ENCODE results near the gene TAOK1. TPM values are rescaled to one million over a fixed set of nuclear protein-coding genes. Genes with fewer than 3 reads are reported as not detected.

Gene TAOK1
- polyA plus RNA-seq, 2 of the 4 experiments (the other 2 are of a cell fraction): 18.2 to 46.7 TPM

GRCh38 chr17:29582772-29583171 lies 192.6 kb downstream of the TAOK1 start:
- FAIRE-seq: no peak
- no peak overlapping the region for H3K27ac ChIP-seq
- no peak for ATAC-seq
- DNase-seq (ENCODE audit: low read depth in 1 of 2, low spot score in 1 of 2): no peak
- CTCF ChIA-PET: interaction anchor here (0.6 to 24.0 kb wide), 11 partner anchors 10 to 512 kb away, joined by 3 to 474 read pairs (median 36); partner anchors contain the start of genes ABHD15, ANKRD13B, CORO6 and TP53I13
- no peaks in the 10 kb centered on the region for H3K9me3 ChIP-seq
- WGBS (ENCODE audit: missing lambda C conversion rate): 94% methylated on average over 9 of the region's 13 CpGs
- H3K4me2 ChIP-seq: no peak overlapping the region
- TF ChIP-seq FOSB (CRISPR knock-in tag; IDR thresholded peaks at IDR 0.05) (no peak), ZNF302 (CRISPR knock-in tag; IDR thresholded peaks at IDR 0.05) (no peak), KDM1A (IDR thresholded peaks at IDR 0.05; ENCODE audit: low read depth) (no peak), EP300 (IDR thresholded peaks at IDR 0.05) (no peak), E2F6 (IDR thresholded peaks at IDR 0.05; ENCODE audit: borderline replicate concordance, low read depth) (no peak), PHF8 (IDR thresholded peaks at IDR 0.05; ENCODE audit: borderline replicate concordance, low read depth) (no peak), REST (IDR thresholded peaks at IDR 0.05) (no peak), CEBPB (IDR thresholded peaks at IDR 0.05) (no peak)
- peaks cover 42% of the 10 kb centered on the region for H3K4me1 ChIP-seq
- POLR2A ChIA-PET: no interaction called here
- H3K4me3 ChIP-seq: no peak overlapping the region

- H3K4me2 ChIP-seq: no peak overlapping the region
- DNase-seq (ENCODE audit: low read depth in 1 of 2, low spot score in 1 of 2) (no peak), FAIRE-seq (no peak), ATAC-seq (no peak)
- POLR2A ChIA-PET: interaction anchor here (1.0 kb wide), 1 partner anchor 8 kb away, joined by 3 read pairs; no protein-coding TSS in a partner anchor
- no peak overlapping the region for H3K4me3 ChIP-seq
- peaks cover 48% of the 10 kb centered on the region for H3K4me1 ChIP-seq
- no peak overlapping the region; a peak in 1 of 6 replicates for H3K27ac ChIP-seq
- H3K9me3 ChIP-seq: no peaks in the 10 kb centered on the region
- CTCF ChIA-PET: interaction anchor here (1.0 to 24.0 kb wide), 6 partner anchors 9 to 348 kb away, joined by 4 to 474 read pairs (median 210); partner anchors contain the start of genes ABHD15, ANKRD13B, CORO6 and TP53I13
- TF ChIP-seq JUN (IDR thresholded peaks at IDR 0.05) (no peak), HOXB13 (CRISPR knock-in tag; IDR thresholded peaks at IDR 0.05; ENCODE audit: low read depth) (no peak), ATOH8 (CRISPR knock-in tag; IDR thresholded peaks at IDR 0.05; ENCODE audit: low read depth) (no peak), RFX5 (IDR thresholded peaks at IDR 0.05) (no peak), FOSL2 (IDR thresholded peaks at IDR 0.05) (no peak), FOSL2 (CRISPR knock-in tag; IDR thresholded peaks at IDR 0.05) (no peak), SMC3 (IDR thresholded peaks at IDR 0.05) (no peak), ZC3H11A (IDR thresholded peaks at IDR 0.05) (no peak), USF2 (IDR thresholded peaks at IDR 0.05) (no peak), ESRRA (IDR thresholded peaks at IDR 0.05; ENCODE audit: borderline replicate concordance, low read length) (no peak), BCL3 (IDR thresholded peaks at IDR 0.05) (no peak), JUNB (IDR thresholded peaks at IDR 0.05) (no peak), TP53 (CRISPR knock-in tag; IDR thresholded peaks at IDR 0.05) (no peak), ZSCAN20 (CRISPR knock-in tag; IDR thresholded peaks at IDR 0.05) (no peak), MAZ (IDR thresholded peaks at IDR 0.05; ENCODE audit: borderline replicate concordance, low read depth, low read length) (no peak), CBX8 (IDR thresholded peaks at IDR 0.05) (no peak), HOXB5 (CRISPR knock-in tag; IDR thresholded peaks at IDR 0.05) (no peak), HOXA7 (CRISPR knock-in tag; IDR thresholded peaks at IDR 0.05) (no peak)
- WGBS (ENCODE audit: missing lambda C conversion rate): 92% methylated on average over 16 of the region's 16 CpGs
These were observed 193.4 kb downstream of the TAOK1 start for GRCh38 chr17:29583324-29584248.
